OCI-LY3 (cell line): ENCODE measurements around the gene ARID3B.

ENCODE experiments used
- H2AFZ ChIP-seq: fragments of 200-600, 300-600 bp; shearing (Covaris generic); 2 replicates; pipeline ENCODE4 v1.6.0; 2014; ENCODE audit warnings: antibody characterized with exemption, low read depth, low read length
- H3K27ac ChIP-seq: fragments of 200-600, 300-600 bp; sonication (generic); 2 replicates; pipeline ENCODE4 v1.5.1; 2014; ENCODE audit warnings: mild to moderate bottlenecking, low read length, moderate library complexity, mixed read lengths
- H3K27me3 ChIP-seq: fragments of 200-600, 300-600 bp; sonication (generic); 2 replicates; pipeline ENCODE4 v1.6.1; 2014; ENCODE audit warnings: low read depth, low read length, mixed read lengths
- H3K36me3 ChIP-seq: fragments of 200-600, 300-600 bp; sonication (generic); replicated peaks from 2 replicates; pipeline ENCODE3; 2014; ENCODE audit warnings: low read depth, low read length, mixed read lengths
- H3K4me1 ChIP-seq: fragments of 300-600, 200-600 bp; sonication (generic); 2 replicates; pipeline ENCODE4 v1.6.1; 2014; ENCODE audit warnings: low read length, mixed read lengths
- H3K4me2 ChIP-seq: fragments of 200-600, 300-600 bp; sonication (generic); 2 replicates; pipeline ENCODE4 v1.6.1; 2014; ENCODE audit warnings: low read length, mixed read lengths
- H3K4me3 ChIP-seq: fragments of 300-600, 200-600 bp; sonication (generic); 2 replicates; pipeline ENCODE4 v1.5.1; 2014; ENCODE audit warnings: antibody characterized with exemption, mild to moderate bottlenecking, low read length, moderate library complexity
- H3K79me2 ChIP-seq: fragments of 300-600, 200-600 bp; shearing (Covaris generic); 2 replicates; pipeline ENCODE4 v1.6.1; 2014; ENCODE audit warnings: mild to moderate bottlenecking, low read length, mixed read lengths
- H3K9ac ChIP-seq: fragments of 300-600, 200-600 bp; shearing (Covaris generic); 2 replicates; pipeline ENCODE4 v1.6.0; 2014; ENCODE audit warnings: mild to moderate bottlenecking, low read length, moderate library complexity
- H3K9me3 ChIP-seq: fragments of 200-600, 300-600 bp; shearing (Covaris generic); 2 replicates; pipeline ENCODE4 v1.6.1; 2014; ENCODE audit warnings: low read length, mixed read lengths; ENCODE audit not compliant: insufficient read depth
- H4K20me1 ChIP-seq: fragments of 200-600, 300-600 bp; sonication (generic); 2 replicates; pipeline ENCODE4 v1.6.1; 2016; ENCODE audit warnings: low read length, mixed read lengths; ENCODE audit not compliant: insufficient read depth
- CTCF ChIP-seq: fragments of 200-600, 300-600 bp; sonication (generic); IDR thresholded peaks from 2 replicates; pipeline ENCODE4 v1.5.1; 2014; ENCODE audit warnings: antibody characterized with exemption, low read length, low read depth
- EZH2phosphoT487 ChIP-seq: fragments of 200-600 bp; shearing (Covaris generic); IDR thresholded peaks from 2 replicates; pipeline ENCODE4 v1.6.1; 2018; ENCODE audit warnings: antibody characterized with exemption, mixed run types, low read depth

ARID3B gene

GRCh38 chr15:74641151-74641550 lies 100.1 kb downstream of the ARID3B start:
- peaks cover 26% of the 10 kb centered on the region; the same call in 1 of the 2 replicates for H4K20me1 ChIP-seq
- no peak overlapping the region for H3K4me2 ChIP-seq
- no peaks in the 10 kb centered on the region for H3K9me3 ChIP-seq
- no peaks in the 10 kb centered on the region for H3K4me1 ChIP-seq
- H2AFZ ChIP-seq = no peak overlapping the region
- H3K27ac ChIP-seq = no peak overlapping the region
- no peaks in the 10 kb centered on the region for H3K27me3 ChIP-seq
- no peak overlapping the region for H3K4me3 ChIP-seq
- H3K36me3 ChIP-seq = peaks cover 52% of the 10 kb centered on the region
- no peak for TF ChIP-seq CTCF
- no peak for TF ChIP-seq EZH2phosphoT487
- no peak overlapping the region for H3K9ac ChIP-seq
- peaks cover 10% of the 10 kb centered on the region for H3K79me2 ChIP-seq

- Histone ChIP-seq H3K4me2 (no peak overlapping the region), H3K4me1 (no peaks in the 10 kb centered on the region), H3K27me3 (no peaks in the 10 kb centered on the region), H3K79me2 (peaks cover 12% of the 10 kb centered on the region), H2AFZ (no peak overlapping the region), H4K20me1 (peaks cover 32% of the 10 kb centered on the region; the same call in 1 of the 2 replicates), H3K36me3 (peaks cover 47% of the 10 kb centered on the region), H3K9me3 (no peaks in the 10 kb centered on the region), H3K4me3 (no peak overlapping the region), H3K27ac (no peak overlapping the region), H3K9ac (no peak overlapping the region)
- TF ChIP-seq EZH2phosphoT487 (no peak), CTCF (no peak)
Measured at GRCh38 chr15:74642348-74642733, 101.3 kb downstream of the ARID3B start.

DNA sequence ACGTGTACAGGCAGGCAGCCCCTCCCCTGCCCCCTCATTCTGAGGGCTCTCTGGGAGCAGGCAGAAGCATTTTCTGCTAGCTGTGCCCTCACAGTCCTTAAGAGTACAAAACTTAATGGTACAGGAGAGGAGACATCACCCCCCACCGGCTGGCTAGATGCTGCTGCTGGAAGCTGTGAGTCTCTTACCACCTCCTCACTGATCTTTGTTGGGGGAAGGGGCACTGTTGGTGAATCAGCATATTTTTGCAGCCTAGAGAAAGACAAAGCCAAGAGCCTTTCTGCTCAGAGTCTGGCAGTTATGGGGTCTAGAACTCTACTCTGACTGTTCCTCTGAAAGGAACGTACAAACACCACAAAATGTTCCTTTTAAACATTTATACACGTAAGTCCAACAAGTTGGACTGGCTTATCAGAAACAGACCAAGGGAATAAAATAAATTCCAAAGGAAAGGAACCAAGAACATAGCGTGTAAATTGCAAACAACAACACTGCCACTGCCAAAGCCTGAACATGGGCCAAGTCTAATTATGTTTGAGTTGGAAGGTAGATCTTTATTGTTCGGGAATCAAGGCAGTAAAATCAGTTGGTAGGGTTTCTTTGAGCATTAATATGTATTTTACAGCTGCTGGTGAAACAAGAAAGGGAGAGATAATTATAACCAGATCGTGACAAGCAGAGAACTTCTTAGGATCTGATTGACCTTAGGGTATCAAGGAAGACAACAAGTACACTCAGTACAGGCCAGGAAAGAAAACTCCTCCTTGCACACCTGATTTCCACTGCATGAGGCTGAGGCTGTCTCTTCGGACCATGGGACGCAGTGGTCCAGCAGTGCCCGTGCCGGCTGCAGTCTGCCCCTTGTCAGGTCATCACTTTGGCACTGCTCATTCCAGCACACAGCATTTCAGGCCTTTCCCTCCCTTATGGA lies 102.0 kb downstream of the ARID3B start:
- Histone ChIP-seq H3K4me3 (no peak overlapping the region), H4K20me1 (peaks cover 38% of the 10 kb centered on the region), H3K4me1 (no peaks in the 10 kb centered on the region), H3K27ac (no peak overlapping the region), H3K79me2 (peaks cover 14% of the 10 kb centered on the region), H3K27me3 (no peaks in the 10 kb centered on the region), H2AFZ (no peak overlapping the region), H3K9ac (no peak overlapping the region), H3K9me3 (no peaks in the 10 kb centered on the region), H3K36me3 (peaks cover 44% of the 10 kb centered on the region), H3K4me2 (no peak overlapping the region)
- TF ChIP-seq EZH2phosphoT487 (no peak), CTCF (no peak)

DNA sequence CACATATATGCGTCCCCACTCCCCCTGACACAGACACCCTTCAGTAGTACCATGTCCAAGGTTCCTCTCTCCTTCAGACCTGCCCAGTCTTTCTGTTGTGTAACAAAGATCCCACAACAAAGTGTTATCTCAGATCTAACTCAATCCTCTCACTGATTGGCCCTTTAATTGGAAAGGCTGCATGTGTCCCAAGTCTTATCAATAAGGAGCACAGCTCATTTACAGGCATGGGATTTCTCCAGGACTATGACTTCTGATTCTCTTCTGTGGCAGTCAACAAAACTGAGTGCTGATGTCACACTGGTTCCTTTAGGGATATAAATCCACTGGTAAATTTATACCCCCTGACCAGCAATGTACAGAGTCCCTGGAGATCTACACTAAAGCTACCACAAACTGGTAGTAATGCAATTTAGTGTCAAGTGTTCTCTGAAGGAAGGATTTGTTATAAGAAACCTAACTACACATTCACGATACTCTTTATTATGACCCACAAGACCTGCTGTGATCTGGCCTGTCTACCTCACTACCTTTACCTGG lies 102.7 kb downstream of the ARID3B start:
- H3K4me1 ChIP-seq = no peaks in the 10 kb centered on the region
- no peak overlapping the region for H3K9ac ChIP-seq
- H3K9me3 ChIP-seq = no peaks in the 10 kb centered on the region
- TF ChIP-seq CTCF (no peak), EZH2phosphoT487 (no peak)
- no peaks in the 10 kb centered on the region for H3K27me3 ChIP-seq
- H3K27ac ChIP-seq = no peak overlapping the region
- H3K79me2 ChIP-seq = peaks cover 14% of the 10 kb centered on the region
- no peak overlapping the region for H2AFZ ChIP-seq
- no peak overlapping the region for H3K4me3 ChIP-seq
- H3K36me3 ChIP-seq = peaks cover 42% of the 10 kb centered on the region
- peaks cover 43% of the 10 kb centered on the region for H4K20me1 ChIP-seq
- no peak overlapping the region for H3K4me2 ChIP-seq
